DND-41 (cell line): ENCODE results near the gene UBN2.

ENCODE experiments used
- ATAC-seq: fragments of 200-7000 bp; cut with Tn5 transposase; 3 replicates; pipeline ENCODE4 v1.9.1; 2021; ENCODE audit warnings: low read depth; ENCODE audit not compliant: insufficient read depth
- DNase-seq: peaks from one replicate; pipeline ENCODE4 v3.0.0-alpha.2; 2020
- H2AFZ ChIP-seq: 2 replicates; pipeline ENCODE4 v1.6.0; 2012; ENCODE audit warnings: low read depth, low read length
- H3K27ac ChIP-seq: 2 replicates; pipeline ENCODE4 v1.5.1; 2012; ENCODE audit warnings: low read length, inconsistent platforms
- H3K27me3 ChIP-seq: fragments of 200-600 bp; sonication (generic); 2 replicates; pipeline ENCODE4 v1.6.0; 2012; ENCODE audit warnings: low read length, mild to moderate bottlenecking, inconsistent platforms; ENCODE audit not compliant: insufficient read depth, poor library complexity
- H3K36me3 ChIP-seq: 2 replicates; pipeline ENCODE4 v1.5.1; 2012; ENCODE audit warnings: low read length, inconsistent platforms; ENCODE audit not compliant: insufficient read depth
- H3K4me1 ChIP-seq: 2 replicates; pipeline ENCODE4 v1.5.1; 2012; ENCODE audit warnings: mild to moderate bottlenecking, low read length; ENCODE audit not compliant: insufficient read depth
- H3K4me2 ChIP-seq: 2 replicates; pipeline ENCODE4 v1.6.0; 2012; ENCODE audit warnings: mild to moderate bottlenecking, moderate library complexity, low read length, inconsistent platforms; ENCODE audit not compliant: insufficient read depth
- H3K4me3 ChIP-seq, 2 experiments: fragments of 200-600 bp in 1 of 2; shearing (Covaris generic) in 1 of 2; 2 replicates each; pipeline ENCODE4 v1.5.1; 2012 to 2016; ENCODE audit warnings: inconsistent platforms in 2 of 2, low read length in 2 of 2, mild to moderate bottlenecking in 2 of 2, low read depth in 1 of 2, moderate library complexity in 1 of 2
- H3K79me2 ChIP-seq: 2 replicates; pipeline ENCODE4 v1.6.0; 2012; ENCODE audit warnings: low read length, inconsistent platforms; ENCODE audit not compliant: insufficient read depth
- H3K9ac ChIP-seq: 2 replicates; pipeline ENCODE4 v1.6.0; 2012; ENCODE audit warnings: low read depth, mild to moderate bottlenecking, inconsistent platforms, low read length, moderate library complexity
- H3K9me3 ChIP-seq: 2 replicates; pipeline ENCODE4 v1.5.1; 2012; ENCODE audit warnings: low read length, moderate library complexity, mild to moderate bottlenecking, inconsistent platforms; ENCODE audit not compliant: insufficient read depth, severe bottlenecking
- H4K20me1 ChIP-seq: 2 replicates; pipeline ENCODE4 v1.6.0; 2012; ENCODE audit warnings: low read length; ENCODE audit not compliant: insufficient read depth
- CTCF ChIP-seq: IDR thresholded peaks from 2 replicates; pipeline ENCODE4 v1.5.1; 2012; ENCODE audit warnings: borderline replicate concordance, low read length, moderate library complexity, mild to moderate bottlenecking; ENCODE audit not compliant: poor library complexity, severe bottlenecking; ENCODE audit errors: extremely low read depth
- EZH2 ChIP-seq: IDR thresholded peaks from 3 replicates; pipeline ENCODE4 v1.6.1; 2012; ENCODE audit warnings: borderline replicate concordance, low read depth, mild to moderate bottlenecking, moderate library complexity, low read length, inconsistent platforms; ENCODE audit not compliant: severe bottlenecking

The UBN2 gene

GRCh38 chr7:139192014-139192706 lies 38.9 kb upstream of the UBN2 start:
- Histone ChIP-seq H3K36me3 (no peaks in the 10 kb centered on the region), H3K4me1 (no peaks in the 10 kb centered on the region), H3K79me2 (no peaks in the 10 kb centered on the region), H3K4me3 (no peak overlapping the region), H3K4me2 (no peak overlapping the region), H2AFZ (no peak overlapping the region), H3K9me3 (no peaks in the 10 kb centered on the region), H3K9ac (no peak overlapping the region), H4K20me1 (no peaks in the 10 kb centered on the region), H3K27ac (no peak overlapping the region), H3K27me3 (no peaks in the 10 kb centered on the region)
- DNase-seq = no peak
- no peak for TF ChIP-seq EZH2
- no peak for TF ChIP-seq CTCF
- ATAC-seq = no peak

GRCh38 chr7:139200382-139200781 lies 30.7 kb upstream of the UBN2 start:
- Histone ChIP-seq H3K4me2 (no peak overlapping the region), H3K27me3 (no peaks in the 10 kb centered on the region), H3K27ac (no peak overlapping the region), H3K79me2 (no peaks in the 10 kb centered on the region), H3K9ac (no peak overlapping the region), H3K9me3 (no peaks in the 10 kb centered on the region), H3K4me3 (no peak overlapping the region), H3K4me1 (no peaks in the 10 kb centered on the region), H4K20me1 (no peaks in the 10 kb centered on the region), H3K36me3 (no peaks in the 10 kb centered on the region), H2AFZ (no peak overlapping the region)
- DNase-seq (no peak), ATAC-seq (no peak)
- TF ChIP-seq EZH2 (no peak), CTCF (no peak)

- ATAC-seq (no peak), DNase-seq (no peak)
- Histone ChIP-seq H3K36me3 (no peaks in the 10 kb centered on the region), H3K27me3 (no peaks in the 10 kb centered on the region), H3K4me2 (no peak overlapping the region), H3K9ac (no peak overlapping the region), H3K27ac (no peak overlapping the region), H3K9me3 (peaks cover 2% of the 10 kb centered on the region), H3K79me2 (no peaks in the 10 kb centered on the region), H2AFZ (no peak overlapping the region), H3K4me1 (no peaks in the 10 kb centered on the region), H3K4me3 (no peak overlapping the region), H4K20me1 (no peaks in the 10 kb centered on the region)
- TF ChIP-seq CTCF (no peak), EZH2 (no peak)
Measured at GRCh38 chr7:139203992-139204391, 27.0 kb upstream of the UBN2 start.
